Smooth muscle cell (in vitro differentiated cells): ENCODE measurements around the gene SYTL3. TPM values are rescaled to one million over a fixed set of nuclear protein-coding genes. Genes with fewer than 3 reads are reported as not detected.
"Not testable (repeated sequence)": the region's sequence is repeated elsewhere in the genome, so short reads cannot be mapped to it uniquely, and the experiment has no call there.

Experiments
- DNase-seq: peaks from one replicate; lab custom pipeline; 2025; ENCODE audit not compliant: unreplicated experiment; lab: John Stamatoyannopoulos, UW
- H2AFZ ChIP-seq: fragments of 200-600 bp; sonication (generic); 2 replicates; pipeline ENCODE4 v1.6.0; 2016; ENCODE audit warnings: antibody characterized with exemption, low read depth, mild to moderate bottlenecking
- H3F3A ChIP-seq: fragments of 200-600 bp; sonication (generic); 2 replicates; pipeline ENCODE4 v1.6.0; 2017; ENCODE audit warnings: antibody characterized with exemption, low read depth
- H3K27ac ChIP-seq: fragments of 200-600 bp; sonication (generic); 2 replicates; pipeline ENCODE4 v1.5.1; 2016; ENCODE audit warnings: low read depth, mild to moderate bottlenecking
- H3K27me3 ChIP-seq: fragments of 200-600 bp; sonication (generic); 2 replicates; pipeline ENCODE4 v1.6.1; 2016; ENCODE audit warnings: low read depth, mild to moderate bottlenecking
- H3K36me3 ChIP-seq: fragments of 200-600 bp; sonication (generic); 2 replicates; pipeline ENCODE4 v1.5.1; 2016; ENCODE audit warnings: low read depth
- H3K4me1 ChIP-seq: fragments of 200-600 bp; sonication (generic); 2 replicates; pipeline ENCODE4 v1.5.1; 2016; ENCODE audit warnings: low read depth
- H3K4me2 ChIP-seq: fragments of 200-600 bp; sonication (generic); 2 replicates; pipeline ENCODE4 v1.6.0; 2016; ENCODE audit warnings: mild to moderate bottlenecking
- H3K4me3 ChIP-seq: fragments of 200-600 bp; sonication (generic); 2 replicates; pipeline ENCODE4 v1.5.1; 2016; ENCODE audit warnings: mild to moderate bottlenecking
- H3K79me2 ChIP-seq: fragments of 200-600 bp; sonication (generic); 2 replicates; pipeline ENCODE4 v1.6.0; 2016; ENCODE audit warnings: low read depth, mild to moderate bottlenecking
- H3K9ac ChIP-seq: fragments of 200-600 bp; sonication (generic); 2 replicates; pipeline ENCODE4 v1.6.0; 2016; ENCODE audit warnings: low read depth
- H3K9me3 ChIP-seq: fragments of 200-600 bp; sonication (generic); replicated peaks from 2 replicates; pipeline ENCODE4 v1.5.1; 2016; ENCODE audit warnings: low read depth
- H4K20me1 ChIP-seq: fragments of 200-600 bp; sonication (generic); 2 replicates; pipeline ENCODE4 v1.6.0; 2016; ENCODE audit warnings: low read depth
- CTCF ChIP-seq: fragments of 200-600 bp; sonication (generic); IDR thresholded peaks from 2 replicates; pipeline ENCODE4 v1.5.1; 2017; ENCODE audit warnings: borderline replicate concordance, mild to moderate bottlenecking, antibody characterized with exemption; ENCODE audit not compliant: insufficient read depth, poor library complexity, severe bottlenecking
- WGBS: methylation state at CpG from one replicate; pipeline ENCODE4 v1.1.7; 2016; ENCODE audit warnings: low lambda C conversion rate; 5-methylcytosine and 5-hydroxymethylcytosine counted together
- polyA plus RNA-seq: library from polyadenylated mRNA; unstranded; fragments of >200 nt; fragmentation: Nextera tagmentation; extraction: Ambion mirVana; gene quantifications from 2 replicates; pipeline ENCODE4 v1.2.1, GENCODE V29; 2016
- total RNA-seq: library from RNA; depleted of rRNA; stranded (reverse); fragments of >200 nt; gene quantifications from 2 replicates; pipeline ENCODE4 v1.2.3, GENCODE V29; 2014

Gene SYTL3
- total and polyA plus RNA-seq, 2 experiments from 2014 or later = 0.13 to 1.2 TPM

GRCh38 chr6:158694913-158695312, 45.1 kb downstream of the SYTL3 start:
- no peaks in the 10 kb centered on the region for H4K20me1 ChIP-seq
- no peak overlapping the region for H3K9ac ChIP-seq
- H3K4me1 ChIP-seq = no peaks in the 10 kb centered on the region
- WGBS = 87% methylated on average over 3 of the region's 3 CpGs
- no peak overlapping the region for H3K4me2 ChIP-seq
- no peaks in the 10 kb centered on the region for H3K9me3 ChIP-seq
- H3K79me2 ChIP-seq = no peaks in the 10 kb centered on the region
- no peak for TF ChIP-seq CTCF
- H3K27ac ChIP-seq = no peak overlapping the region
- no peak for DNase-seq
- H3F3A ChIP-seq = peaks cover 14% of the 10 kb centered on the region
- H2AFZ ChIP-seq = no peak overlapping the region
- no peak overlapping the region for H3K4me3 ChIP-seq
- H3K36me3 ChIP-seq = no peaks in the 10 kb centered on the region
- no peaks in the 10 kb centered on the region for H3K27me3 ChIP-seq

DNA sequence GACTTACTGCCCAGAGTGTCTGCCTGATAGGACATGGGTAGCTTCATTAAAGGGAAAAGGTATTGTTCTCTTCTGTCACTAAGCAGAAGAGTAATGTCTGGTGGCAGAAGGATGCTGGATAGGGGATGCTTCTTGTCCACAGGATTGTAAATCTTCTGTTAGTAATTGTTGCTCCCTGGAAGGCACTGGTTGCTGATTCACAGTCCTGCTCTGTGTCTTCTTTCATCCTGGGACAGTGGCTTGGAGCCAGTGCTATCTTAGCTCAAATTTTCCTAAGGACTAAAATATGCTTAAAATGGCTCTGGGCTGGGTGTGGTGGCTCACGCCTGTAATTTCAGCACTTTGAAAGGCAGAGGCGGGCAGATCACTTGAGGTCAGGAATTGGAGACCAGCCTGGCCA, 48.0 kb downstream of the SYTL3 start:
- Histone ChIP-seq H2AFZ (no peak overlapping the region), H3K9me3 (no peaks in the 10 kb centered on the region), H3K79me2 (no peaks in the 10 kb centered on the region), H3F3A (peaks cover 14% of the 10 kb centered on the region), H3K36me3 (no peaks in the 10 kb centered on the region), H4K20me1 (no peaks in the 10 kb centered on the region), H3K4me2 (no peak overlapping the region), H3K4me3 (no peak overlapping the region), H3K4me1 (no peaks in the 10 kb centered on the region), H3K27ac (peak overlapping the region; percentile 22), H3K27me3 (no peaks in the 10 kb centered on the region), H3K9ac (no peak overlapping the region)
- DNase-seq = no peak
- no peak for TF ChIP-seq CTCF
- WGBS = 25% methylated on average over 2 of the region's 2 CpGs

GRCh38 chr6:158698931-158699330, 49.1 kb downstream of the SYTL3 start:
- H2AFZ ChIP-seq = no peak overlapping the region
- WGBS = 28% methylated on average over 8 of the region's 8 CpGs
- no peak for DNase-seq

GRCh38 chr6:158701268-158701667, 51.4 kb downstream of the SYTL3 start:
- not testable (repeated sequence) for DNase-seq, H3K27ac ChIP-seq, H3K4me1 ChIP-seq, H2AFZ ChIP-seq, H3K36me3 ChIP-seq, H3K79me2 ChIP-seq, H3K4me3 ChIP-seq, H3K9ac ChIP-seq, H4K20me1 ChIP-seq, H3K27me3 ChIP-seq, H3K4me2 ChIP-seq, H3K9me3 ChIP-seq
- H3F3A ChIP-seq = peaks cover 14% of the 10 kb centered on the region
- 100% methylated on average over 2 of the region's 3 CpGs for WGBS

More at GRCh38 chr6:158698931-158699330, 49.1 kb downstream of the SYTL3 start:
- H3K4me1 ChIP-seq = no peaks in the 10 kb centered on the region
- H3K9me3 ChIP-seq = no peaks in the 10 kb centered on the region
- TF ChIP-seq CTCF = no peak
- peaks cover 14% of the 10 kb centered on the region for H3F3A ChIP-seq
- H3K79me2 ChIP-seq = no peaks in the 10 kb centered on the region
- H3K27ac ChIP-seq = peak overlapping the region; percentile 31
- H3K4me3 ChIP-seq = no peak overlapping the region
- H3K9ac ChIP-seq = no peak overlapping the region
- no peaks in the 10 kb centered on the region for H3K27me3 ChIP-seq
- no peaks in the 10 kb centered on the region for H3K36me3 ChIP-seq
- H4K20me1 ChIP-seq = no peaks in the 10 kb centered on the region
- H3K4me2 ChIP-seq = peak overlapping the region; percentile 57
